Activated naive CD4-positive, alpha-beta T cell treated with Interleukin-2 at 50 U/mL for 16 hours (primary cell): ENCODE results near the gene MBNL1.
"Not testable (repeated sequence)": the region's sequence is repeated elsewhere in the genome, so short reads cannot be mapped to it uniquely, and the experiment has no call there.

ENCODE experiments used
- DNase-seq: peaks from one replicate; pipeline ENCODE4 v3.0.0-alpha.2; 2020

MBNL1 gene

DNA sequence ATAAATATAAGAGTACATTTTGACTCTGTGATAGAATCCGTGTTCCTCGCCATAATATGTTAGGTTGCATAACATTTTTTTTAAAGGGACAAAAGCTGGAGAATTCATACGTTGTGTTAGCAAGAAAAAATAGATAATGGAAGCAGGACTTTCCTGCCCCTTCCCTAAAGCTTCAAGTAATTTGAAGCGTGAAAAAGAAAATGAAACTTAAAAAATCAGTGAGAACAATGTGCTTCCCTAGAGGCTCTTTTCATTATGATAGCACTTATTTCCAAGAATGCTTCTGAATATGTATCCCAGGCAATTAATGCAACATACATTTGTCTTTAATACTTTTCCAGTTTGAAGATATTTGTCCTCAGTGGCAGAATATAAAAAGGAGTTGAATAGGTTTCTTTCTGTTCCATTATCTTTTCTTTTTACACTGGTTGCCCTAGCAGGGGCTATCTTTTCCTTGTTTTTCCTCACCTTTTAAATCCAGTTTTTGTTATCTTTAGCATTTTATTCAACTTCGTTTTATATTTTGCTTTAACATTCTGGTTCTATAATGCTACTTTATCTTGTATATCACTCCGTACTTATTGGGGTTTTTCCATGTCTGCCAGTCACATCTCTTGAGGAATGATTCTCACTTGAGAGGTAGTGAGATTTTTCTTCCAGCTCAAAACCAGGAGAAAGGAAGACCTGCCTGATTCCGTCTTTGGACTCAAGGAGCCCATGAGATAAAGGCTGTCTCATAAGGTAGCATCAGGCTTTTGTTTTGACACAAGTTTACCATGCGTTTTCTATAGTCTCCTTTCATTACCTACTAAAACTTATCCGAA, 113.8 kb downstream of the MBNL1 start:
- DNase-seq = no peak

DNA sequence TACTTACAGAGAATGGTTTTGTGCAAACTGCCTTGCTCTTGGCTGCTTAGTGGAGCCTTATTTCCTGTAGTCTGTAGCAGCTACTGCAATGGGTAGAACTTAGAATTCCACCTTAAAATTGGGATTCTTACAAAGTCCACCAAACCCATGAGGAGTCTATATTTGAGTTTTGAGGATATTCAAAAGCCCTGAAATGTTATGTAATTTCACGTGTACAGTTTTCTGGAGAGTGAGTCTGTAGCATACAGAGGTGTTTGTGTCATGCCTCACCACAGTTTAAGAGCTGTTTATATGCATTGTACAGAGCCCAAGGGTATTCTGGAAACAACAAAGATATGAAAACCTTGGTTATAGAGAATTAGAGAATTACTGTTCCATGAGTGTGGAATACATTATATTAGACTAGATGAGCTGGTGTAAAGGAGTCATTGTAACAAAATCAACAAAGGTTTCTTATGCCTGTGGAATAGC, 114.4 kb downstream of the MBNL1 start:
- no peak for DNase-seq

- no peak for DNase-seq
These were observed 115.7 kb downstream of the MBNL1 start for GRCh38 chr3:152384412-152384811.

DNA sequence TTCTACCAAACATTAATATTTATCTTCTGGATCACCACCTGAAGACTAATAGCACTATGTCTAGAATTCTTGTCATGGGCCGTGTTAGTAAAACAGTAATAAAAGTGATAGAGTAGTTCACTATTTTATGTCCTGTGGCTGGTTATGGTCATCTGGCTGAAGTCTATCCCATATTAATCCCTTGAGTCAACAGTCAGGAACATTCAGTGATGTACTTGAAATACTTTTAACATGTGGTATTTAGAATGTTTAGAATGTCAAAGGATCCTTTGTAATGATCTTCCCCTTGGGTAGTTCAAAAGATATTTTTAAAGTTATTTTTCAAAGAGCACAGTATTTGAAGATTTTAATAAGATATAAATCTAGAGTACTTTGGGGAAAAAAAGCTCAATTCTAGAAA, 117.0 kb downstream of the MBNL1 start:
- DNase-seq = no peak

GRCh38 chr3:152386208-152386607, 117.5 kb downstream of the MBNL1 start:
- no peak for DNase-seq

GRCh38 chr3:152388631-152389030, 119.9 kb downstream of the MBNL1 start:
- DNase-seq = no peak

GRCh38 chr3:152389316-152389934, 120.7 kb downstream of the MBNL1 start:
- DNase-seq = no peak

DNA sequence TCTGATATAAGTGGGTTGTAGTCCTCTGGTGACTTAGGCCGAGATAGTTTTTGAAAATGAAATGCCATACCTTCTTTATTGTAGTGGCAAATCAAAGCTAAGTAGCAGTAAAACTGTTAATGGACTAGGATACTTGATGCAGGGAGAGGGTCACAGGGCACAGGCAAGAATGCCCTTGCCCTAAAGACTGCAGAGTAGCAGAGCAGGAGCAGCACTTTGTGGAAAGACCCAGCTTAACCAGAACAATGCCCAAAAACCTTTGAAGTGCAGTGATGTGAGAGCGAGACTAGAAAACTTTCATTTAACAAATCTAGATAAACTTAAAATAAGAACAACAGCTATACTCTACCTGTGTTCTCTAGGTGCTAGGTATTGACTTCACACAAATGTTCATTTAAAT, 121.9 kb downstream of the MBNL1 start:
- DNase-seq = no peak

GRCh38 chr3:152391671-152392070, 122.9 kb downstream of the MBNL1 start:
- DNase-seq = no peak

GRCh38 chr3:152392272-152392880, 123.6 kb downstream of the MBNL1 start:
- no peak for DNase-seq

- DNase-seq = no peak
These were observed 125.5 kb downstream of the MBNL1 start for GRCh38 chr3:152394246-152394645.

- no peak for DNase-seq
These were observed 127.0 kb downstream of the MBNL1 start for GRCh38 chr3:152395764-152396163.

DNA sequence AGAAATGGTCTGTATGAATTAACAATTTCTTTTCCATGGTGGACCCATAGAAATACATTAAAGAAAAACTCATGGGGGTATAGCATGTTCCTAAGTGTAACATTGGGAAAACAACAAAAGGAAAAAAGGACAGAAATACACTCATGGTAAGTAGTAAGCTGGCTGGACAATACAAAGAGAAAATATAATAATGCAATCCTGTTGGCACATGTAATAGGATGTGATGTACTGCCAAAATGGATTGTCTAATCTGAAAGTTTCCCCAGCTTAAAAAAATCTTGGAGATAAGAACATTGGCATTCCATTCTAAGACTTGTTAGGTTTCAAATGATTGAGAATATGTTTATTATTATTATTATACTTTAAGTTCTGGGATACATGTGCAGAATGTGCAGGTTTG, 128.1 kb downstream of the MBNL1 start:
- DNase-seq = no peak

DNA sequence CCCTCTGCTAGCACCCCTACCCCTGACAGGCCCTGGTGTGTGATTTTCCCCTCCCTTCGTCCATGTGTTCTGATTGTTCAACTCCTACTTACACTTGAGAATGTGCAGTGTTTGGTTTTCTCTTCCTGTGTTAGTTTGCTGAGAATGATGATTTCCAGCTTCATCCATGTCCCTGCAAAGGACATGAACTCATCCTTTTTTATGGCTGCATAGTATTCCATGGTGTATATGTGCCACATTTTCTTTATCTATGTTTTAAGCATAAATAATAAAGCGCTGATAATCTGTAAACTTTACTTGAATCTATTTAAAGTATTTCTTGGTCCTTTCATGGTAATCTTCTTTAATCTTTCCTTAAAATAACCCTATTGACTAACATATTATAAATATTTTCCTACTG, 128.6 kb downstream of the MBNL1 start:
- DNase-seq = not testable (repeated sequence)

DNA sequence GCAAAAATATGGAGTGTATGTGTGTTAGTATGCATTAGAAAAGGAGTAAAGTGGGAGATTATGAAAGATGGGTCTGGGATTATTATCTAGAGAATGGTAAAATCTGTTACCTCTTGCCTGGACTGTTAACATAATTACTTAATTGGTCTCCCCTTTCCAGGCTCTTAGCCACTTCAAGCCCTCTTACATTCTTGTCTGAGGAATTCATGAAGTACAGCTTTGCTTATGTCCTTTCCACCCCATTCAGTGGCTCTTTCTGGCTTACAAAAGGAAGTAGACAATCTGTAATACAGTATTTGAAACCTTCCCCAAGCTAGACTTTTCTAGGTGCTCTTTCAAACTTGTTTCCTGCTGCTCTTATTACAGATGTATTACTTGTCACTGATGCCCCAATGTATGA, 129.8 kb downstream of the MBNL1 start:
- DNase-seq = no peak

DNA sequence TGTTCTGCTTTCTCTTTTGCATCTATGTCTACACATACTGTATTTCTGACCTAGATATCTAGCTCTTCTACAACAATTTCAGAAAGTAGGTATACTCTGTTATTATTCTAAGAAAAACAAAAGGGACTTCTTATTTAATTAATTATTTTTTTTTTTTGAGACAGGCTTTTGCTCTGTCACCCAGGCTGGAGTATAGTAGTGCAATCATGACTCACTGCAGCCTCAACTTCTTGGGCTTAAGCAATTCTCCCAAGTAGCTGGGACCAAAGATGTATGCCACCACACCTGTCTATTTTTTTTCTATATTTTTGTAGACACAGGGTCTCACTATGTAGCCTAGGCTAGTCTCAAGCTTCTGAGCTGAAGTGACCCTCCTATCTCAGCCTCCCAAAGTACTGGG, 130.6 kb downstream of the MBNL1 start:
- DNase-seq = no peak

GRCh38 chr3:152400887-152401286, 132.2 kb downstream of the MBNL1 start:
- no peak for DNase-seq

GRCh38 chr3:152402695-152403451, 134.1 kb downstream of the MBNL1 start:
- DNase-seq = no peak

DNA sequence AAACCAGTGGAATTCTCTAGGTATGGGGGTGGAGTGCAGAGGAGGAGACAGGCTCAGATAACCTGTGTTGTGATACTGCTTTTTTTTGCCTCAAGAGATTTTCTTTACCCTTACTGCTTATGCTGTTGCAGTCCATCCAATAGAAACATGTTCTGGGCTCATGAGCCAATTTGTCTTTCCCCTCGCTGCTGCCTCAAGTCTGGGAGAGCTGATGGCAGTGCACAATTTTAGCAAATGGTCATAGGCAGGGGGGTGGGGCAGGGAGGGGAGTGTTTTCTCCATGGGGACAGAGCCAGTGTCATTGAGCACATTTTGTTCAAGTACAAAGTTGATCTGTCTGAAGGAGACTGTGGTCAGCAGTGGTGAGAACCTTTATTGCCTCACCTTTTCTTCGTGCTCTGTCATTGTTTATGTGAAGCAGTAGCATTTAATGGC, 134.9 kb downstream of the MBNL1 start:
- DNase-seq = no peak

DNA sequence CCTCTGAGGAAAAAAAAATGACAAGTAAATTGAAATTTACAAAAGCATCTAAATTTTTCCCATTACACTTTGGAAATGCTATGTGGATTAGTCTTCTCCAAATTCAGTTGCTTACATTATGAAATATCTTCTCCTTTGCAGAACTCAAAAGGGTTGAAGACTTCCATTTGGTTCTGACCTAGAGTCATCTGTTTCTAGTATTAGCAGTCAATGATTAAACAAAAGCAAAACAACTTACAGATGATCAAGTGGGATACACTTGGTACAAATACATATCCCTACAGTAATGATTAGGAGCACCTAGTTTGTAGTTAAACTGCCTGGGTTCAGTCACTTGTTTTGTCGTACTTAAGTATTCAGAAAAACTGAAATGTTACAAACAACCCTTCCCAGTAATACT, 136.2 kb downstream of the MBNL1 start:
- DNase-seq = no peak

- DNase-seq = no peak
These were observed 137.4 kb downstream of the MBNL1 start for GRCh38 chr3:152405915-152406802.

DNA sequence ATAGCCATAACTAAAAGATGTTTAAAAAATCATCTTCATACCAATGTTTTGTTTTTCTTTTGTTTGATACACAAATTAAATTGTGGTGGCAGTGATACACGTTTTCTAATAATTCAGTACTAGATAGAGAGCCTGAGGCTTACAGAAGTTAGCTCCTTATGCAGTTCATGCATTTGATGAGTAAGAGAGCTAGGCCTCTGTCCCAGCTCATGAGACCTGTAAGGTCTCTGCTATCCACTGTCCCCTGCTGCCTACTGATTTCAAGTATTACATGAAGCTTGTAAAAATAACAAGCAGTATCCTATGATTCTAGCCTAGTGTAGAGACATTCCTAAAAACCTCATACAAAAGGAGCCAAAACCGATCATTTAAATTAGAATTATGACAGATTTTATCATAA, 144.5 kb downstream of the MBNL1 start:
- DNase-seq = no peak
